Prostate gland (tissue), 2 donors: ENCODE measurements around the gene OR2L13.
"Not testable (repeated sequence)": the region's sequence is repeated elsewhere in the genome, so short reads cannot be mapped to it uniquely, and the experiment has no call there.

Experiments
- CTCF ChIP-seq, 4 experiments: fragments of 200-600 bp in 2 of 4; fragments of 450-650 bp in 2 of 4; sonication (generic) in 2 of 4; IDR thresholded peaks; 1 replicate in 3 of 4; 2 replicates in 1 of 4; pipeline ENCODE4 v1.5.1; 2016 to 2019; ENCODE audit warnings: antibody characterized with exemption in 4 of 4, mild to moderate bottlenecking in 2 of 4, moderate library complexity in 2 of 4
- POLR2A ChIP-seq: fragments of 450-650 bp; IDR thresholded peaks from one replicate; pipeline ENCODE4 v1.6.1; 2016; ENCODE audit warnings: antibody characterized with exemption, mild to moderate bottlenecking
- POLR2AphosphoS5 ChIP-seq: sonication (generic); formaldehyde crosslinking; IDR thresholded peaks from one replicate; pipeline ENCODE4 v1.6.1; 2017; ENCODE audit warnings: antibody characterized with exemption

GRCh38 chr1:248083864-248084263 lies 11.1 kb upstream of the OR2L13 start:
- TF ChIP-seq POLR2AphosphoS5; CTCF (IDR thresholded peaks at IDR 0.05); POLR2A: not testable (repeated sequence)
